B cell (primary cell): Measurements from ENCODE around the gene FHIT. TPM values are rescaled to one million over a fixed set of nuclear protein-coding genes. Genes with fewer than 3 reads are reported as not detected.

ENCODE experiments used
- ATAC-seq: fragments of 200-7000 bp; cut with Tn5 transposase; one replicate; pipeline ENCODE4 v1.10.0; 2021; ENCODE audit warnings: low read depth, mild to moderate bottlenecking, moderate number of reproducible peaks, moderate library complexity
- CTCF ChIA-PET: fragments of 350-600 bp; sonication (Branson Sonifier 250); formaldehyde crosslinking; loops from one replicate; lab custom pipeline; 2021; ENCODE audit warnings: antibody characterized with exemption, inconsistent platforms; lab: Charles Lee
- POLR2A ChIA-PET: fragments of 350-600 bp; sonication (Branson Sonifier 250); formaldehyde crosslinking; loops from one replicate; lab custom pipeline; 2021; ENCODE audit warnings: antibody characterized with exemption; lab: Charles Lee
- DNase-seq: peaks from one replicate; pipeline ENCODE4 v3.0.0; 2013
- H2AFZ ChIP-seq: 2 replicates; pipeline ENCODE4 v1.6.1; 2012; ENCODE audit warnings: mild to moderate bottlenecking, low read depth, low read length; ENCODE audit not compliant: insufficient read depth, poor library complexity, severe bottlenecking
- H3K27ac ChIP-seq, 2 donors: 1 replicate in 1 of 2; 2 replicates in 1 of 2; pipeline ENCODE4 v1.5.1; 2012 to 2013; ENCODE audit warnings: low read length in 2 of 2, mild to moderate bottlenecking in 2 of 2, moderate library complexity in 1 of 2
- H3K27me3 ChIP-seq, 4 experiments: fragments of 200-600 bp in 1 of 4; sonication (generic) in 1 of 4; replicated peaks in 1 of 4; 1 replicate in 2 of 4; 2 replicates in 2 of 4; pipeline versions ENCODE4 v1.6.1 to v1.7.0; 2013 to 2016; ENCODE audit warnings: low read length in 3 of 4, mild to moderate bottlenecking in 2 of 4, mixed read lengths in 1 of 4, moderate library complexity in 1 of 4; ENCODE audit not compliant: insufficient read depth in 4 of 4, control insufficient read depth in 3 of 4; ENCODE audit errors: control extremely low read depth in 1 of 4
- H3K36me3 ChIP-seq, 2 experiments: replicated peaks in 1 of 2; 1 replicate in 1 of 2; 2 replicates in 1 of 2; pipeline versions ENCODE4 v1.6.1 to v1.7.1; 2013; ENCODE audit warnings: low read length in 1 of 2; ENCODE audit not compliant: insufficient read depth in 2 of 2, control insufficient read depth in 1 of 2; ENCODE audit errors: control extremely low read depth in 1 of 2, extremely low read depth in 1 of 2
- H3K4me1 ChIP-seq, 2 donors: fragments of 200-600 bp in 1 of 2; sonication (generic) in 1 of 2; 1 replicate in 1 of 2; 2 replicates in 1 of 2; pipeline versions ENCODE4 v1.5.1 to v1.6.1; 2013 to 2017; ENCODE audit warnings: low read length in 2 of 2; ENCODE audit not compliant: control insufficient read depth in 2 of 2, insufficient read depth in 2 of 2
- H3K4me2 ChIP-seq: replicated peaks from 2 replicates; pipeline ENCODE3; 2012; ENCODE audit warnings: mild to moderate bottlenecking, low read depth, low read length; ENCODE audit not compliant: poor library complexity, severe bottlenecking
- H3K4me3 ChIP-seq, 5 experiments: fragments of 200-600 bp in 1 of 5; sonication (generic) in 1 of 5; 1 replicate in 3 of 5; 2 replicates in 2 of 5; pipeline versions ENCODE4 v1.5.1 to v1.7.0; 2011 to 2016; ENCODE audit warnings: low read length in 4 of 5, mild to moderate bottlenecking in 4 of 5, low read depth in 2 of 5, control low read depth in 1 of 5, moderate library complexity in 1 of 5; ENCODE audit not compliant: insufficient read depth in 1 of 5; ENCODE audit errors: control extremely low read depth in 1 of 5, extremely low read depth in 1 of 5
- H3K79me2 ChIP-seq: fragments of 200-600 bp; sonication (generic); one replicate; pipeline ENCODE4 v1.6.0; 2016; ENCODE audit warnings: low read length; ENCODE audit not compliant: control insufficient read depth, insufficient read depth
- H3K9ac ChIP-seq: fragments of 200-600 bp; sonication (generic); 2 replicates; pipeline ENCODE4 v1.6.1; 2017; ENCODE audit warnings: mild to moderate bottlenecking, low read length, moderate library complexity
- H3K9me3 ChIP-seq, 3 donors: one replicate each; pipeline versions ENCODE4 v1.6.1 to v1.7.1; 2013; ENCODE audit warnings: low read length in 2 of 3; ENCODE audit not compliant: control insufficient read depth in 2 of 3, insufficient read depth in 1 of 3; ENCODE audit errors: control extremely low read depth in 1 of 3
- H4K20me1 ChIP-seq: 2 replicates; pipeline ENCODE4 v1.6.0; 2012; ENCODE audit warnings: mild to moderate bottlenecking, low read length; ENCODE audit not compliant: insufficient read depth, control insufficient read depth, poor library complexity, severe bottlenecking
- H3K27ac Mint-ChIP-seq: one replicate; pipeline ENCODE4 v1.8.0; 2021; ENCODE audit warnings: mixed read lengths
- H3K27me3 Mint-ChIP-seq: one replicate; pipeline ENCODE4 v1.8.0; 2021; ENCODE audit warnings: mixed read lengths
- H3K4me1 Mint-ChIP-seq: one replicate; pipeline ENCODE4 v1.8.0; 2021; ENCODE audit warnings: mixed read lengths
- H3K4me3 Mint-ChIP-seq: one replicate; pipeline ENCODE4 v1.8.0; 2021; ENCODE audit warnings: mixed read lengths
- H3K9me3 Mint-ChIP-seq: one replicate; pipeline ENCODE4 v1.8.0; 2022; ENCODE audit warnings: mixed read lengths; ENCODE audit not compliant: insufficient read depth
- EZH2 ChIP-seq: IDR thresholded peaks from 2 replicates; pipeline ENCODE4 v1.6.1; 2012; ENCODE audit warnings: borderline replicate concordance, low read depth, mild to moderate bottlenecking, moderate library complexity, low read length; ENCODE audit not compliant: insufficient read depth, poor library complexity, severe bottlenecking
- WGBS: methylation state at CpG from one replicate; pipeline ENCODE4 v1.1.5; 2013; ENCODE audit warnings: missing lambda C conversion rate; ENCODE audit not compliant: insufficient coverage; 5-methylcytosine and 5-hydroxymethylcytosine counted together
- intact Hi-C: fragments of 100-400 bp; cut with micrococcal nuclease; formaldehyde crosslinking; loops from one replicate; pipeline ENCODE4 v1.10.0; 2022
- polyA plus RNA-seq: library from polyadenylated mRNA; depleted of rRNA; stranded (reverse); fragments of >200 nt; gene quantifications from 2 replicates; pipeline ENCODE4 v1.2.3, GENCODE V29; 2012
- total RNA-seq, 2 donors: library from RNA; stranded (reverse); fragments of 120-200 nt in 1 of 2; gene quantifications; 1 replicate in 1 of 2; 2 replicates in 1 of 2; pipeline versions ENCODE4 v1.2.3 to v1.2.4, GENCODE V29; 2013 to 2022
- TF ChIP-seq, protein P1 (sequence below): fragments of 200-600 bp; IDR thresholded peaks from one replicate; pipeline ENCODE4 v1.8.0; 2022; ENCODE audit warnings: antibody characterized with exemption, mild to moderate bottlenecking

The FHIT gene
- total and polyA plus RNA-seq, 2 donors (not counting 1 experiment from before 2014, with no cell fraction given) = 1.7 to 7.8 TPM

DNA sequence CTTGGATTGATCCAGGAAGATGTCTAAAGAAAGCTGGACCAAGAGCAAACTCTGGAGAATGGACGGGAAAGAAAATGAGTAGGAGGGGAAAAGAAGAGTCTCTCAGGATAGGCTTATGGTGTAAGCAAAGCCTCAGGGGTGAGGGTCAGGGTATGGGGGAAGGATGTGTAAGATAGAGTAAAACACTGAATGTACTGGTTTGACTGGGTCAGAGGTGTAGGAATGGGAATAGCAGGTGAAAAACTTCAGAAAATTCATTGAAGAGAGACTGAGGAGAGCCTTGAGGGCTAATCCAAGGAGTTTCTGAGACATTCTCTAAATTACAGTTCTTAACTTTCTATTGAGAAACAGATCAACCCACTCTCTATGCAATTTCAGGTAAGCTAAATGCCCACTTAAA lies 857.3 kb downstream of the FHIT start:
- H3K4me3 ChIP-seq = no peak overlapping the region
- H4K20me1 ChIP-seq = no peaks in the 10 kb centered on the region
- no peaks in the 10 kb centered on the region for H3K36me3 ChIP-seq
- Mint-ChIP-seq H3K9me3 (peaks cover 5% of the 10 kb centered on the region), H3K27me3 (no peaks in the 10 kb centered on the region), H3K27ac (no peak overlapping the region), H3K4me3 (no peak overlapping the region), H3K4me1 (no peaks in the 10 kb centered on the region)
- H3K79me2 ChIP-seq = no peaks in the 10 kb centered on the region
- H3K27ac ChIP-seq = no peak overlapping the region
- POLR2A ChIA-PET = no interaction called here
- TF ChIP-seq, protein P1, sequence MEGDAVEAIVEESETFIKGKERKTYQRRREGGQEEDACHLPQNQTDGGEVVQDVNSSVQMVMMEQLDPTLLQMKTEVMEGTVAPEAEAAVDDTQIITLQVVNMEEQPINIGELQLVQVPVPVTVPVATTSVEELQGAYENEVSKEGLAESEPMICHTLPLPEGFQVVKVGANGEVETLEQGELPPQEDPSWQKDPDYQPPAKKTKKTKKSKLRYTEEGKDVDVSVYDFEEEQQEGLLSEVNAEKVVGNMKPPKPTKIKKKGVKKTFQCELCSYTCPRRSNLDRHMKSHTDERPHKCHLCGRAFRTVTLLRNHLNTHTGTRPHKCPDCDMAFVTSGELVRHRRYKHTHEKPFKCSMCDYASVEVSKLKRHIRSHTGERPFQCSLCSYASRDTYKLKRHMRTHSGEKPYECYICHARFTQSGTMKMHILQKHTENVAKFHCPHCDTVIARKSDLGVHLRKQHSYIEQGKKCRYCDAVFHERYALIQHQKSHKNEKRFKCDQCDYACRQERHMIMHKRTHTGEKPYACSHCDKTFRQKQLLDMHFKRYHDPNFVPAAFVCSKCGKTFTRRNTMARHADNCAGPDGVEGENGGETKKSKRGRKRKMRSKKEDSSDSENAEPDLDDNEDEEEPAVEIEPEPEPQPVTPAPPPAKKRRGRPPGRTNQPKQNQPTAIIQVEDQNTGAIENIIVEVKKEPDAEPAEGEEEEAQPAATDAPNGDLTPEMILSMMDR = no peak
- TF ChIP-seq EZH2 = no peak
- no peaks in the 10 kb centered on the region for H3K4me1 ChIP-seq
- intact Hi-C loops = no loop called here
- H3K9me3 ChIP-seq = no peaks in the 10 kb centered on the region
- no peak overlapping the region for H3K4me2 ChIP-seq
- CTCF ChIA-PET = no interaction called here
- no peaks in the 10 kb centered on the region for H3K27me3 ChIP-seq
- H2AFZ ChIP-seq = no peak overlapping the region
- WGBS = 100% methylated on average over 1 of the region's 1 CpG
- no peak overlapping the region for H3K9ac ChIP-seq
- no peak for ATAC-seq
- DNase-seq = no peak

DNA sequence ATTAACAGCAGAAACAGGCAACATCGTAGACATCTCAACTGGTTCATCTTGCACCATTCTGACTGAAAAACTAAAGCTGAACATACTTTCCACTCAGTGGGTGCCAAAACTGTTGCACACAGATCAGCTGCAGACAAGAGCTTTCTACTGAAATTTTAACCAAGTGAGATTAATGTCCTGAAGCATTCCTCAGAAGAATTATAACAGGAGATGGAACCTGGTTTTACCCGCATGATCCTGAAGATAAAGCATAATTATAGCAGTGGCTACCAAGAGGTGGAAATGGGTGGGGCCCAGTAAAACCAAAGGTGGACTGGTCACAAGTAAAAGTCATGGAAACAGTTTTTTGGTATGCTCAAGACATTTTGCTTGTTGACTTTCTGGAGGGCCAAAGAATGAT lies 858.8 kb downstream of the FHIT start:
- H3K27me3 Mint-ChIP-seq = no peaks in the 10 kb centered on the region
- intact Hi-C loops = no loop called here
- WGBS = 100% methylated on average over 2 of the region's 2 CpGs
- no peak for ATAC-seq
- H3K27ac ChIP-seq = no peak overlapping the region
- ChIA-PET POLR2A (no interaction called here), CTCF (no interaction called here)
- H3K4me1 Mint-ChIP-seq = no peaks in the 10 kb centered on the region
- no peaks in the 10 kb centered on the region for H3K9me3 ChIP-seq
- no peak overlapping the region for H2AFZ ChIP-seq
- TF ChIP-seq EZH2 = no peak
- TF ChIP-seq, protein P1 = no peak
- no peaks in the 10 kb centered on the region for H3K79me2 ChIP-seq
- H3K9me3 Mint-ChIP-seq = no peaks in the 10 kb centered on the region
- no peak overlapping the region for H3K27ac Mint-ChIP-seq
- no peaks in the 10 kb centered on the region for H3K27me3 ChIP-seq
- H3K4me2 ChIP-seq = no peak overlapping the region
- H4K20me1 ChIP-seq = no peaks in the 10 kb centered on the region
- no peak overlapping the region for H3K9ac ChIP-seq
- no peak overlapping the region for H3K4me3 ChIP-seq
- DNase-seq = no peak
- H3K4me1 ChIP-seq = no peaks in the 10 kb centered on the region
- no peak overlapping the region for H3K4me3 Mint-ChIP-seq
- no peaks in the 10 kb centered on the region for H3K36me3 ChIP-seq
